ENCODE results near the gene KMT2C.

- TF ChIP-seq CTCF (IDR thresholded peaks at IDR 0.05; ENCODE audit: insufficient read depth, low read length, poor library complexity, severe bottlenecking) = no peak
- TF ChIP-seq EZH2phosphoT487 (conservative IDR thresholded peaks at IDR 0.05; ENCODE audit: low read length) = no peak
Observed at GRCh38 chr7:152442330-152442835, 6.6 kb upstream of the KMT2C start.
